M059J (cell line): Measurements from ENCODE around the gene CC2D1A. TPM values are rescaled to one million over a fixed set of nuclear protein-coding genes. Genes with fewer than 3 reads are reported as not detected.

Source experiments
- DNase-seq: peaks from one replicate; pipeline ENCODE4 v3.0.0-alpha.2; 2012; ENCODE audit warnings: low read depth
- total RNA-seq: library from RNA; depleted of rRNA; stranded (reverse); fragments of >200 nt; shearing (Covaris generic); gene quantifications from 2 replicates; pipeline ENCODE4 v1.2.3, GENCODE V29; 2014

Gene CC2D1A
- total RNA-seq, 1 experiment from 2014 or later: 25.1 TPM

GRCh38 chr19:13937479-13938300 is 31.7 kb downstream of the CC2D1A start:
- peak; percentile 22 for DNase-seq

- DNase-seq: peak; percentile 81
These were observed 32.5 kb downstream of the CC2D1A start, which contains the start of gene PODNL1 for GRCh38 chr19:13938301-13939064. Gene PODNL1, minus strand, starts transcription at chr19:13938417. Its CDS starts 236 bp downstream, at chr19:13938181.

- DNase-seq: no peak
These were observed 36.2 kb downstream of the CC2D1A start for GRCh38 chr19:13942023-13942684.

- DNase-seq: no peak
These were observed 40.4 kb downstream of the CC2D1A start for GRCh38 chr19:13946414-13946813.

- DNase-seq: no peak
These were observed 45.0 kb downstream of the CC2D1A start for GRCh38 chr19:13951043-13951442.

GRCh38 chr19:13951799-13952153 is 45.8 kb downstream of the CC2D1A start:
- DNase-seq: no peak

GRCh38 chr19:13952154-13952930 is 46.3 kb downstream of the CC2D1A start, which contains the start of gene DCAF15:
Gene DCAF15, plus strand, starts transcription at chr19:13952509. Its CDS starts 4 bp downstream, at chr19:13952513.
- DNase-seq: peak; percentile 99

GRCh38 chr19:13952931-13953531 is 47.0 kb downstream of the CC2D1A start:
- DNase-seq: peak; percentile 47

GRCh38 chr19:13954185-13954584 is 48.2 kb downstream of the CC2D1A start:
- DNase-seq: no peak

GRCh38 chr19:13955662-13956364 is 49.8 kb downstream of the CC2D1A start:
- DNase-seq: no peak

GRCh38 chr19:13956365-13956744 is 50.4 kb downstream of the CC2D1A start:
- DNase-seq: no peak

GRCh38 chr19:13957051-13957450 is 51.0 kb downstream of the CC2D1A start:
- DNase-seq: no peak

- no peak for DNase-seq
These were observed 52.0 kb downstream of the CC2D1A start for GRCh38 chr19:13958043-13958442.

GRCh38 chr19:13959141-13959961 is 53.4 kb downstream of the CC2D1A start:
- DNase-seq: no peak

GRCh38 chr19:13959962-13960862 is 54.2 kb downstream of the CC2D1A start:
- no peak for DNase-seq

- DNase-seq: no peak
These were observed 55.1 kb downstream of the CC2D1A start for GRCh38 chr19:13960863-13961784.
